SH-SY5Y (cell line): Measurements from ENCODE around the gene ASAP2.

Experiments used
- GATA2 ChIP-seq: IDR thresholded peaks from 2 replicates; pipeline ENCODE4 v1.6.1; 2011; ENCODE audit warnings: mild to moderate bottlenecking, low read depth, low read length
- GATA3 ChIP-seq: IDR thresholded peaks from 2 replicates; pipeline ENCODE4 v1.6.1; 2011; ENCODE audit warnings: low read depth, mild to moderate bottlenecking, low read length, moderate library complexity

- TF ChIP-seq GATA3, result no peak
- no peak for TF ChIP-seq GATA2
Observed at GRCh38 chr2:9215680-9216079, 9.1 kb downstream of the ASAP2 start.
